K562 (cell line): ENCODE data around the gene HIPK1.

Experiments used
- HCFC1 ChIP-seq: IDR thresholded peaks from 2 replicates; pipeline ENCODE4 v1.6.1; 2012; ENCODE audit warnings: low read depth, low read length, improper control_type of control experiment
- LEF1 ChIP-seq: fragments of 450-650 bp; IDR thresholded peaks from 2 replicates; pipeline ENCODE4 v1.6.1; 2016; ENCODE audit warnings: mild to moderate bottlenecking

GRCh38 chr1:113887402-113888175, 41.5 kb upstream of the HIPK1 start, which contains the start of gene BCL2L15:
- TF ChIP-seq LEF1 (no peak), HCFC1 (no peak)
